Body of pancreas (tissue), 4 donors: ENCODE measurements around the gene LCLAT1. TPM values are rescaled to one million over a fixed set of nuclear protein-coding genes. Genes with fewer than 3 reads are reported as not detected.

Source experiments
- ATAC-seq: fragments of 150-250 bp; one replicate; pipeline ENCODE4 v1.9.1; 2016
- DNase-seq, 4 donors: peaks; one replicate each; pipeline ENCODE4 v3.0.0-alpha.2; 2019
- H3K27ac ChIP-seq, 4 donors: fragments of 200-600 bp; sonication (generic); 1 replicate in 3 of 4; 2 replicates in 1 of 4; pipeline versions ENCODE4 v1.5.1 to v1.6.1; 2016 to 2019; ENCODE audit warnings: mild to moderate bottlenecking in 1 of 4, mixed read lengths in 1 of 4, moderate library complexity in 1 of 4
- H3K27me3 ChIP-seq, 2 donors: fragments of 200-600 bp; sonication (generic); one replicate each; pipeline ENCODE4 v1.6.0; 2016; ENCODE audit warnings: mild to moderate bottlenecking in 1 of 2
- H3K36me3 ChIP-seq, 2 donors: fragments of 200-600 bp; sonication (generic); replicated peaks in 1 of 2; 2 replicates each; pipeline ENCODE4 v1.5.1; 2016; ENCODE audit warnings: low read depth in 2 of 2; ENCODE audit not compliant: insufficient read depth in 1 of 2
- H3K4me1 ChIP-seq: fragments of 200-600 bp; sonication (generic); one replicate; pipeline ENCODE4 v1.6.0; 2016
- H3K4me3 ChIP-seq, 2 donors: fragments of 200-600 bp; sonication (generic); 1 replicate in 1 of 2; 2 replicates in 1 of 2; pipeline ENCODE4 v1.5.1; 2016 to 2019
- H3K9me3 ChIP-seq, 3 donors: fragments of 200-600 bp; sonication (generic); 1 replicate in 2 of 3; 2 replicates in 1 of 3; pipeline ENCODE4 v1.5.1; 2016
- CTCF ChIP-seq, 7 experiments: fragments of 450-650 bp in 4 of 7; fragments of 200-600 bp in 3 of 7; sonication (generic) in 3 of 7; IDR thresholded peaks; one replicate each; pipeline ENCODE4 v1.5.1; 2016 to 2019; ENCODE audit warnings: antibody characterized with exemption in 7 of 7
- POLR2A ChIP-seq, 3 donors: fragments of 450-650 bp; IDR thresholded peaks; one replicate each; pipeline ENCODE4 v1.6.1; 2016; ENCODE audit warnings: antibody characterized with exemption in 3 of 3, mild to moderate bottlenecking in 2 of 3
- WGBS, 2 donors: methylation state at CpG; one replicate each; pipeline ENCODE4 v1.1.5; 2017; 5-methylcytosine and 5-hydroxymethylcytosine counted together
- intact Hi-C: fragments of 100-400 bp; cut with DNase I; formaldehyde crosslinking; loops from one replicate; pipeline ENCODE4 v1.15.1; 2023
- total RNA-seq, 2 donors: library from RNA; depleted of rRNA; stranded (reverse); fragments of >200 nt; gene quantifications; one replicate each; pipeline ENCODE4 v1.1.0, GENCODE V29; 2016

LCLAT1 gene
- total RNA-seq, 2 donors from 2014 or later = 13.7 to 19.4 TPM

DNA sequence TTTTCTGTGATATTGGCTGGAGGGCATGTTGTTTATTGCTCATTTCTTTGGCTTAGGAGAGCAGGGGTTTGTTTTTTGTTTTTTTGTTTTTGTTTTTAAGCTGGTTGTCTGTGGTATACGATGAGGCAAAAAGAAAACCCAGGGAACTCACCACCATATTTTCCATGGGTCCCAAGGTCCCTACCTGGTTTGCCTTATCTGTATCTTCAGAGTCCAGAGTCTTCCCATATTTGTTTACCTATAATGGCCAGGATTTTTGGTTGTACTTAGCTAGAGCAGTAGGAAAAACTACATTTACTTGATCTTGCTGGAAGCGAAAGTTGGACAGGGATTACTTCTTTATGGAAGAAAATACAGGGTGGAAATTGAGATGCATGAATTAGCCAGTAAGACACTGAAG lies 9.5 kb downstream of the LCLAT1 start:
- Histone ChIP-seq H3K36me3 (no peaks in the 10 kb centered on the region), H3K4me1 (peaks cover 12% of the 10 kb centered on the region), H3K27me3 (no peaks in the 10 kb centered on the region), H3K9me3 (no peaks in the 10 kb centered on the region), H3K27ac (no peak overlapping the region), H3K4me3 (no peak overlapping the region)
- intact Hi-C loops = no loop called here
- no peak for DNase-seq
- 86 to 92% methylated on average over 2 of the region's 2 CpGs for WGBS, 2 donors
- TF ChIP-seq POLR2A (IDR thresholded peaks at IDR 0.05) = no peak
- TF ChIP-seq CTCF (IDR thresholded peaks at IDR 0.05) = no peak
- no peak for ATAC-seq

- no peak overlapping the region for H3K27ac ChIP-seq
- intact Hi-C loops = no loop called here
- no peaks in the 10 kb centered on the region for H3K36me3 ChIP-seq
- H3K4me1 ChIP-seq = peaks cover 12% of the 10 kb centered on the region
- no peaks in the 10 kb centered on the region for H3K27me3 ChIP-seq
- H3K4me3 ChIP-seq = no peak overlapping the region
- H3K9me3 ChIP-seq = no peaks in the 10 kb centered on the region
- ATAC-seq (no peak), DNase-seq (no peak)
- TF ChIP-seq POLR2A (IDR thresholded peaks at IDR 0.05) (no peak), CTCF (IDR thresholded peaks at IDR 0.05) (no peak)
These were observed 10.2 kb downstream of the LCLAT1 start for GRCh38 chr2:30457296-30457695.

DNA sequence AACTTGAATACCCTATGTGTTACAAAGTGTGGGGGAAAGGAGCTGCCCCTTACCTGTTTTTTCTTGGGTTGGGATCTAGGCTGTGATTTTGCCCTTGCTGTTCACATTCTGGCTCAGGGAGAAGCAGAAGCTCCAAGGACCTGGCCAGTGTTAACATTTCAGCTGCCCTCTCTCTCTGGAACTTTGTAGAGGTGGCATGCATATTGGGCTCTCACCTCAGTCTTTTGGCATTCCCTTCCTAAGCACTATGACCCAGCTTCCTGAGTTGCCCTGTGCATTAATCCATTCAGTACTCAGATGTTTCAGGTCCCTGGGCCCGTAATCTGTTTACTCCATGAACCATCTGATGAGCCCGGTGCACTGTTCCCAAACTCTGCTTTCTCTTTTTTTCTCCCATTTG lies 12.1 kb downstream of the LCLAT1 start:
- H3K4me1 ChIP-seq = peaks cover 12% of the 10 kb centered on the region
- intact Hi-C loops = no loop called here
- WGBS, 2 donors = 64 to 77% methylated on average over 2 of the region's 2 CpGs
- DNase-seq = no peak
- H3K36me3 ChIP-seq = no peaks in the 10 kb centered on the region
- no peaks in the 10 kb centered on the region for H3K9me3 ChIP-seq
- no peak for ATAC-seq
- TF ChIP-seq CTCF (IDR thresholded peaks at IDR 0.05) (no peak), POLR2A (IDR thresholded peaks at IDR 0.05) (no peak)
- H3K27ac ChIP-seq = no peak overlapping the region
- H3K4me3 ChIP-seq = no peak overlapping the region
- H3K27me3 ChIP-seq = no peaks in the 10 kb centered on the region

DNA sequence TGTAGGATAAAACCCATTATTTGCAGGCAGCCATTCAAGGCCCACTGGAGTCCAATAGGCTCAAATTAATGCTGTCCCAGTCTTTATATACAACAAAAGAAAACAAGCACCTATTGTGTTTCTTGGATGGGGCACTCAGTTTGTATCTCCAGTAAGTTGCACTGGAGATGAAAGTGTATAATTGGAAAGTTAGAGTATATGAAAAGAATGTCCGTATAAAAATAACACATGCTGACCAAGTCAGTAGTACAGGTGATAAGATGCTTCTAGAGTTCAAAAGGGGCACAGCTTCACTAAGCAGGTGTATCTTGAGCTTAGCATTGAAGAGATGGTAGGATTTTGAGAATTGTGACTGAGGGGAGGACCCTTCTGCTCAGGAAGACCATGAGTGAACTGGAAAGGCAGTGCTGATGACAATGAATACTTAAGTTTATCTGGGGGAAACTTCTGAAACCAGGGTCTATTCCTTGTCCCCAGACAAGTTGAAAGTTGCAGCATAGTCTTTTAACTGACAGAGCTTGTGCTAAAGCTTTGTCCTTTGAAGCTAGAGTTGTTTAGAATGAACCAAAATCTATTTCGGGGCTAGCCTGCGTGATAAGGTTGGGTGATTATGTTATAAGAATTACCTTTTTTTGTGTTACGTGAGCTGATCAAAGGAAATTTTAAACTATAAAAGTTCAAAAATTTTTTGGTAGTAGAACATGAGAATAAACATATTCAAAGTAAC lies 15.2 kb downstream of the LCLAT1 start:
- DNase-seq (no peak), ATAC-seq (no peak)
- WGBS, 2 donors = 82 to 88% methylated on average over 4 of the region's 4 CpGs
- intact Hi-C loops = no loop called here
- TF ChIP-seq POLR2A (IDR thresholded peaks at IDR 0.05) (no peak), CTCF (IDR thresholded peaks at IDR 0.05) (no peak)
- Histone ChIP-seq H3K4me1 (peaks cover 11% of the 10 kb centered on the region), H3K36me3 (no peaks in the 10 kb centered on the region), H3K9me3 (no peaks in the 10 kb centered on the region), H3K27ac (no peak overlapping the region), H3K4me3 (no peak overlapping the region), H3K27me3 (no peaks in the 10 kb centered on the region)

- no peak for ATAC-seq
- no peak for TF ChIP-seq CTCF (IDR thresholded peaks at IDR 0.05)
- TF ChIP-seq POLR2A (IDR thresholded peaks at IDR 0.05) = no peak
- Histone ChIP-seq H3K27me3 (no peaks in the 10 kb centered on the region), H3K27ac (no peak overlapping the region), H3K9me3 (no peaks in the 10 kb centered on the region), H3K36me3 (no peaks in the 10 kb centered on the region), H3K4me3 (no peak overlapping the region), H3K4me1 (peaks cover 11% of the 10 kb centered on the region)
- no peak for DNase-seq
- WGBS, 2 donors = 44 to 50% methylated on average over 2 of the region's 2 CpGs
- intact Hi-C loops = no loop called here
These were observed 16.5 kb downstream of the LCLAT1 start for GRCh38 chr2:30463535-30463934.
